Liver (tissue), 9 donors: Measurements from ENCODE around the gene DACH1. TPM values are rescaled to one million over a fixed set of nuclear protein-coding genes. Genes with fewer than 3 reads are reported as not detected.

Experiments used
- DNase-seq: peaks from one replicate; pipeline ENCODE4 v3.0.0-alpha.2; 2017; ENCODE audit warnings: low spot score
- H3K27ac ChIP-seq, 2 donors: one replicate each; pipeline ENCODE4 v1.7.0; 2013; ENCODE audit warnings: inconsistent platforms in 2 of 2, low read length in 2 of 2, control low read depth in 1 of 2, low read depth in 1 of 2, mild to moderate bottlenecking in 1 of 2
- H3K27me3 ChIP-seq, 4 donors: one replicate each; pipeline versions ENCODE4 v1.6.1 to v1.7.0; 2013; ENCODE audit warnings: low read length in 3 of 4, inconsistent platforms in 1 of 4, mild to moderate bottlenecking in 1 of 4, moderate library complexity in 1 of 4; ENCODE audit not compliant: control insufficient read depth in 4 of 4, insufficient read depth in 4 of 4
- H3K36me3 ChIP-seq, 4 donors: one replicate each; pipeline versions ENCODE4 v1.6.1 to v1.7.0; 2013; ENCODE audit warnings: low read length in 3 of 4, mild to moderate bottlenecking in 3 of 4, low read depth in 1 of 4, moderate library complexity in 1 of 4; ENCODE audit not compliant: control insufficient read depth in 4 of 4, insufficient read depth in 3 of 4
- H3K4me1 ChIP-seq, 4 donors: one replicate each; pipeline versions ENCODE4 v1.6.1 to v1.7.0; 2013; ENCODE audit warnings: low read length in 3 of 4, mild to moderate bottlenecking in 3 of 4, moderate library complexity in 1 of 4; ENCODE audit not compliant: control insufficient read depth in 4 of 4, insufficient read depth in 4 of 4
- H3K4me3 ChIP-seq, 3 donors: one replicate each; pipeline versions ENCODE4 v1.6.1 to v1.7.0; 2013; ENCODE audit warnings: low read length in 3 of 3, control low read depth in 1 of 3, low read depth in 1 of 3, mild to moderate bottlenecking in 1 of 3
- H3K9ac ChIP-seq, 2 donors: one replicate each; pipeline ENCODE4 v1.7.0; 2013; ENCODE audit warnings: low read length in 2 of 2, mild to moderate bottlenecking in 2 of 2, moderate library complexity in 2 of 2, control low read depth in 1 of 2, low read depth in 1 of 2
- H3K9me3 ChIP-seq, 4 donors: one replicate each; pipeline versions ENCODE4 v1.6.1 to v1.7.0; 2013; ENCODE audit warnings: low read length in 3 of 4; ENCODE audit not compliant: control insufficient read depth in 4 of 4
- CTCF ChIP-seq: fragments of 150-350 bp; IDR thresholded peaks from 2 replicates; pipeline ENCODE4 v1.5.1; 2017; ENCODE audit warnings: improper control_type of control experiment, low read depth, low read length; ENCODE audit not compliant: missing input control
- EGR1 ChIP-seq, 2 donors: IDR thresholded peaks; 2 replicates each; pipeline ENCODE4 v1.6.1; 2016 to 2018; ENCODE audit warnings: antibody characterized with exemption in 2 of 2, low read depth in 2 of 2
- FOXA1 ChIP-seq: IDR thresholded peaks from 2 replicates; pipeline ENCODE4 v1.6.1; 2016; ENCODE audit warnings: antibody characterized with exemption
- FOXA2 ChIP-seq: IDR thresholded peaks from 2 replicates; pipeline ENCODE4 v1.6.1; 2016; ENCODE audit warnings: antibody characterized with exemption
- GABPA ChIP-seq, 2 donors: IDR thresholded peaks in 1 of 2; conservative IDR thresholded peaks in 1 of 2; 2 replicates each; pipeline ENCODE4 v1.6.1; 2016; ENCODE audit warnings: antibody characterized with exemption in 2 of 2, mild to moderate bottlenecking in 1 of 2, moderate library complexity in 1 of 2
- HNF4G ChIP-seq: IDR thresholded peaks from 2 replicates; pipeline ENCODE4 v1.6.1; 2016; ENCODE audit warnings: antibody characterized with exemption
- JUND ChIP-seq, 2 donors: IDR thresholded peaks; 2 replicates each; pipeline ENCODE4 v1.6.1; 2016; ENCODE audit warnings: antibody characterized with exemption in 2 of 2
- MAX ChIP-seq: IDR thresholded peaks from 2 replicates; pipeline ENCODE4 v1.6.1; 2016; ENCODE audit warnings: antibody characterized with exemption
- NR2F2 ChIP-seq: IDR thresholded peaks from 2 replicates; pipeline ENCODE4 v1.6.1; 2016; ENCODE audit warnings: antibody characterized with exemption
- RXRA ChIP-seq, 2 donors: IDR thresholded peaks; 2 replicates each; pipeline ENCODE4 v1.6.1; 2017 to 2018; ENCODE audit warnings: antibody characterized with exemption in 2 of 2, mild to moderate bottlenecking in 1 of 2
- SP1 ChIP-seq: IDR thresholded peaks from 2 replicates; pipeline ENCODE4 v1.6.1; 2018; ENCODE audit warnings: antibody characterized with exemption, mild to moderate bottlenecking
- ZBTB33 ChIP-seq: IDR thresholded peaks from 2 replicates; pipeline ENCODE4 v1.6.1; 2016; ENCODE audit warnings: antibody characterized with exemption
- WGBS: extraction: QIAGEN DNeasy Blood & Tissue Kit; methylation state at CpG from one replicate; pipeline ENCODE4 v1.1.7; 2013; 5-methylcytosine and 5-hydroxymethylcytosine counted together
- polyA plus RNA-seq, 2 donors: library from polyadenylated mRNA; stranded (reverse) in 1 of 2; unstranded in 1 of 2; fragments of 200-250 nt in 1 of 2; fragments of >200 nt in 1 of 2; fragmentation: Nextera tagmentation in 1 of 2; extraction: Ambion mirVana in 1 of 2; gene quantifications; one replicate each; pipeline versions ENCODE4 v1.2.1 to v1.2.3, GENCODE V29; 2013 to 2015
- total RNA-seq, 2 donors: library from RNA; depleted of rRNA; stranded (reverse); fragments of >200 nt; gene quantifications; one replicate each; pipeline ENCODE4 v1.2.3, GENCODE V29; 2014
- TF ChIP-seq, protein P1 (sequence below): IDR thresholded peaks from 2 replicates; pipeline ENCODE4 v1.6.1; 2016; ENCODE audit warnings: antibody characterized with exemption
- TF ChIP-seq, protein P2 (sequence below): IDR thresholded peaks from 2 replicates; pipeline ENCODE4 v1.6.1; 2016; ENCODE audit warnings: antibody characterized with exemption, mild to moderate bottlenecking
- donor health status: healthy.
- donor health status: healthy.
- donor health status: healthy.
- donor health status: healthy.
- donor health status: healthy.

The DACH1 gene
- total and polyA plus RNA-seq, 4 donors: 0.28 to 1.9 (median 0.77) TPM

DNA sequence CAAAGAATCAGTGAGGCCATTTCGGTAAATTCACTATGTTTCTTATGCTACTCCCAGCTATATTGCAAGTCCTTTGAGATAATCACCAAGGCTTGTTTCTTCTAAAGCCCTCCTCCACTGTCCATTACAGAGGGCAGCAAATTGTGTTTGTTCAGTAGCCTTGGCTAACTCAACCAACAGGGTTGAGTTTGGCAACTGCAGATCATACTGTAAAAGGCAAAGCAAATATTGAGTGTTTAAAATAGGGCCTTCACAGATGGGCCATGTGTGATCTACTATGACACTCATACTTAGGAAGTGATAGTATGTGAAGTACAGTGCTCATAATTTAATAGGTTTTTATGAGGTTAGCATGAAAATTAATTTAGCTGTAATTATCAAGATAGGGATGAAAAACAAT, 171.3 kb downstream of the DACH1 start:
- H3K36me3 ChIP-seq: no peaks in the 10 kb centered on the region
- H3K4me3 ChIP-seq: no peak overlapping the region
- no peaks in the 10 kb centered on the region for H3K27me3 ChIP-seq
- TF ChIP-seq, protein P1, sequence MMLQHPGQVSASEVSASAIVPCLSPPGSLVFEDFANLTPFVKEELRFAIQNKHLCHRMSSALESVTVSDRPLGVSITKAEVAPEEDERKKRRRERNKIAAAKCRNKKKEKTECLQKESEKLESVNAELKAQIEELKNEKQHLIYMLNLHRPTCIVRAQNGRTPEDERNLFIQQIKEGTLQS: no peak
- TF ChIP-seq FOXA2 (no peak), FOXA1 (no peak), SP1 (no peak), MAX (no peak), JUND (IDR thresholded peaks at IDR 0.05) (no peak), RXRA (IDR thresholded peaks at IDR 0.05) (no peak), CTCF (no peak), NR2F2 (no peak)
- no peak for DNase-seq
- no peaks in the 10 kb centered on the region for H3K4me1 ChIP-seq
- no peak overlapping the region for H3K9ac ChIP-seq
- no peaks in the 10 kb centered on the region for H3K9me3 ChIP-seq
- 88% methylated on average over 1 of the region's 1 CpG for WGBS
- H3K27ac ChIP-seq: no peak overlapping the region

GRCh38 chr13:71685072-71685471, 181.9 kb downstream of the DACH1 start:
- Histone ChIP-seq H3K9me3 (no peaks in the 10 kb centered on the region), H3K36me3 (no peaks in the 10 kb centered on the region), H3K4me3 (no peak overlapping the region), H3K9ac (no peak overlapping the region), H3K4me1 (no peaks in the 10 kb centered on the region), H3K27me3 (no peaks in the 10 kb centered on the region), H3K27ac (no peak overlapping the region)
- WGBS: 57% methylated on average over 3 of the region's 3 CpGs
- DNase-seq: no peak
- TF ChIP-seq MAX (no peak), JUND (IDR thresholded peaks at IDR 0.05) (no peak)
- TF ChIP-seq, protein P1: no peak

DNA sequence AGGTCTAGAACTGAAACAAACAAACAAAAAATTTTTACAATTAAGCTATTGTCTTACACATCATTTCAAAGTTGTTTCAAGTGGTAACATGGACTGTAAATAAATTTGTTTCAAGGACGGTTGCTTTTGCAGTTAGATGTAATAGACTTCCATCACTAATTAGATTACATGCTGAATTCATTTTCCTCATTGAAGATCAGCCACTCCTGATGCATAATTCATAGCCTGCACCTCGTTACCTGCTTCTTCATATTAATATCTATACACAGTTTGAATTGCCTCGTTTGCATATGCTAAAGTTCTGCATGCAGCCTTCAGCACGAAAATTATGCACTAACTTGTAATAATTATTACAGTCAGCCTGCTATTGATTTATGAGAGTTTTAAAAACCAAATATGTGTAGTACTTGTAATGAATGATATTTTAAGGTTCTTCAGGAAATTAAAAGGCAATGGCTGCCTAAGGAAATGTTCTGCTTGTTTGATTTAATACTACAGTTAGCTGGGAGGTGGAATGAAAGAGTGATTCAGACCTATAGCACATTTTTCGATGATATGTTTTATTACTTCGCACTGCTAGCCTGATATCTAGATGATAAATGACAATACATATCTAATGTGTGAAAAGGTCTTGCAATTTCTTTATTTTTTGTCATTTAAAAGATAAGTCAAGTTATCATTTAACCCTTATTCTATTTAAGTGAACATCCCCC, 184.9 kb downstream of the DACH1 start:
- Histone ChIP-seq H3K27ac (no peak overlapping the region), H3K4me1 (no peaks in the 10 kb centered on the region), H3K9me3 (no peaks in the 10 kb centered on the region), H3K9ac (no peak overlapping the region), H3K36me3 (no peaks in the 10 kb centered on the region), H3K4me3 (no peak overlapping the region), H3K27me3 (no peaks in the 10 kb centered on the region)
- TF ChIP-seq HNF4G: no peak
- no peak for TF ChIP-seq ZBTB33
- TF ChIP-seq RXRA (IDR thresholded peaks at IDR 0.05): no peak
- no peak for TF ChIP-seq JUND (IDR thresholded peaks at IDR 0.05)
- no peak for TF ChIP-seq NR2F2
- TF ChIP-seq CTCF: no peak
- TF ChIP-seq FOXA2: no peak
- TF ChIP-seq GABPA (IDR thresholded peaks at IDR 0.05 in 1 of 2, conservative IDR thresholded peaks at IDR 0.05 in 1 of 2): no peak
- no peak for TF ChIP-seq EGR1 (IDR thresholded peaks at IDR 0.05; ENCODE audit: low read depth in 2 of 2)
- TF ChIP-seq, protein P2, sequence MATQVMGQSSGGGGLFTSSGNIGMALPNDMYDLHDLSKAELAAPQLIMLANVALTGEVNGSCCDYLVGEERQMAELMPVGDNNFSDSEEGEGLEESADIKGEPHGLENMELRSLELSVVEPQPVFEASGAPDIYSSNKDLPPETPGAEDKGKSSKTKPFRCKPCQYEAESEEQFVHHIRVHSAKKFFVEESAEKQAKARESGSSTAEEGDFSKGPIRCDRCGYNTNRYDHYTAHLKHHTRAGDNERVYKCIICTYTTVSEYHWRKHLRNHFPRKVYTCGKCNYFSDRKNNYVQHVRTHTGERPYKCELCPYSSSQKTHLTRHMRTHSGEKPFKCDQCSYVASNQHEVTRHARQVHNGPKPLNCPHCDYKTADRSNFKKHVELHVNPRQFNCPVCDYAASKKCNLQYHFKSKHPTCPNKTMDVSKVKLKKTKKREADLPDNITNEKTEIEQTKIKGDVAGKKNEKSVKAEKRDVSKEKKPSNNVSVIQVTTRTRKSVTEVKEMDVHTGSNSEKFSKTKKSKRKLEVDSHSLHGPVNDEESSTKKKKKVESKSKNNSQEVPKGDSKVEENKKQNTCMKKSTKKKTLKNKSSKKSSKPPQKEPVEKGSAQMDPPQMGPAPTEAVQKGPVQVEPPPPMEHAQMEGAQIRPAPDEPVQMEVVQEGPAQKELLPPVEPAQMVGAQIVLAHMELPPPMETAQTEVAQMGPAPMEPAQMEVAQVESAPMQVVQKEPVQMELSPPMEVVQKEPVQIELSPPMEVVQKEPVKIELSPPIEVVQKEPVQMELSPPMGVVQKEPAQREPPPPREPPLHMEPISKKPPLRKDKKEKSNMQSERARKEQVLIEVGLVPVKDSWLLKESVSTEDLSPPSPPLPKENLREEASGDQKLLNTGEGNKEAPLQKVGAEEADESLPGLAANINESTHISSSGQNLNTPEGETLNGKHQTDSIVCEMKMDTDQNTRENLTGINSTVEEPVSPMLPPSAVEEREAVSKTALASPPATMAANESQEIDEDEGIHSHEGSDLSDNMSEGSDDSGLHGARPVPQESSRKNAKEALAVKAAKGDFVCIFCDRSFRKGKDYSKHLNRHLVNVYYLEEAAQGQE: no peak
- DNase-seq: no peak
- WGBS: 70% methylated on average over 6 of the region's 6 CpGs
